H4 (cell line): ENCODE results near the gene PARL. TPM values are rescaled to one million over a fixed set of nuclear protein-coding genes. Genes with fewer than 3 reads are reported as not detected.
"Not testable (repeated sequence)": the region's sequence is repeated elsewhere in the genome, so short reads cannot be mapped to it uniquely, and the experiment has no call there.

Experiments used
- DNase-seq: peaks from one replicate; pipeline ENCODE4 v3.0.0-alpha.2; 2015; ENCODE audit warnings: low spot score
- total RNA-seq: library from RNA; depleted of rRNA; stranded (reverse); fragments of >200 nt; shearing (Covaris generic); gene quantifications from 2 replicates; pipeline ENCODE4 v1.2.3, GENCODE V29; 2014

The PARL gene
- total RNA-seq, 1 experiment from 2014 or later, result 88.7 TPM

DNA sequence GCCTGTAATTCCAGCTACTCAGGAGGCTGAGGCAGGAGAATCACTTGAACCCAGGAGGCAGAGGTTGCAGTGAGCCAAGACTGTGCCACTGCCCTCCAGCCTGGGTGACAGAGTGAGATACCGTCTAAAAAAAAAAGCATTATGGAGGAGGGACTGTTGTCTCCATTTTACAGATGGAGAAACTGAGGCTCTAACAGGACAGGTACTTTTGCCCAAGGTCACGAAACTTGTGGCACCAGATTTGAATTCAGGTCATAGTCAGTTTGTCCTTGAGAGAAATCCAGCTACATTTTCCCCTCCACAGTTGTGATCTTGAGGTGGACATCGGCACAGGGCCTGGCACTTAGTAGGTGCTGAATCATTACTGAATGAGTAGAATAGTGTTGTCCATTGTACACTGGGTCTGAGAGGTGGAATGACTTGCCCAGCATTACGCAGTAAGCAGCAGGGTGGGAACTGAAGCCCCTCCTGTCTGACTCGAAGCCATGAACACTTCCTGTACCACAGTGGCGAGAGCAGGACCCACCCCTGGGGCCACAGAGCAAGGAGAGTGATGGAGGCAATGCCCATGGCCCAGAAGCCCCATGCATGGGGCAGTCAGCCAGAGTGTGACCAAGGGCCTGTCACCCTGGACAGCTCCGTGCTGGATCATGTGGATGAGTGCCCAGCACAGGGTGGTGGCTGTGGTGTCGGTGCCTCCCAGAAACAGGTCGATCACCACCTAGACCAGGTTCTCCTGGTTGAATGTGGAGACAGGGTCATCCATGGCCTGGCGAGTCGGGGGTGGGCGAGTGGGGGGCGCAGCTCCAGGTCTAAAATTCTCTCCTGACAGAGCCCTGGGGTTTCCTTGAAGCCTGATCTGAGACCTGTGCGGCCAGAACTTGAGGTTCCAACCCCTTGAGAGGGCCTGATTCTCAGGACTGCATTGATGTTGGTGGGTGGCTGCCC is 20.4 kb upstream of the PARL start:
- no peak for DNase-seq

DNA sequence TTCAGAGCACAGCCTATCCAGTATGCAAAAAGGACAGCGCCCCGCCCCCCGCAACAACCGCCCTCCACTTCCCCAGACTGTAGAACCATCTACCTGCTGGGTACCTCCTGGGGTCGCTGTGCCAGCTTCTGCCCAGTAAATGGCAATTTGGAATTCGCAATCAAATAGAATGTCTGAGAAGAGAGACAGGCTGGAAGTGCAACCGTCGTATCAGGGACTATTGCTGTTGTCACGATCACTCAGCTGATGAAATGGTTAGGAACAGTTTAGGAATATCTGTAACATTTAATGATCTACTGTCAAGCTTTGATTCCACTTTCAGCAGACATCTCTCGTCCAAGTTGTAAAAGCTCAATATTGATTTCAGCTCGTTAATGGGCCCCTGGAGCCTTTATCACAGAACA is 13.3 kb upstream of the PARL start:
- no peak for DNase-seq

DNA sequence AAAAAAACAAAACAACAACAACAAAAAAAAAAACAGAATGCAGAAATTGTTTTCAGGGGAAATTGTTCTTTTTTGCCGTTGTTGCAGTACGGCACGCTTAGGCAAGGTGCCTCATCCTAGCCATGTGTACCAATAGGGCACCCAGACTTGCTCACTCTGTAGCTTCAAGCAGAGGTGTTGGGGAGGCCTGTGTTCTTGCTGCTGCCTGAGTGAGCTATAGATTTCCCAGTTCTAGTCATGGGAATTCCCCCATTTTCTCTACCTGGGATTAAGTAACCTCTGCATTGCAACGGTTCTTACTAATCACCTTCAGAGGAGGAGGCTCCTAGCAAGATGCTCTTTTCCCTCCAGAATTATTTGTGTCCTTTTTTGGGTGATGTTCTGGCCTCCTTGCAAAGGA is 12.9 kb upstream of the PARL start:
- DNase-seq, result no peak

DNA sequence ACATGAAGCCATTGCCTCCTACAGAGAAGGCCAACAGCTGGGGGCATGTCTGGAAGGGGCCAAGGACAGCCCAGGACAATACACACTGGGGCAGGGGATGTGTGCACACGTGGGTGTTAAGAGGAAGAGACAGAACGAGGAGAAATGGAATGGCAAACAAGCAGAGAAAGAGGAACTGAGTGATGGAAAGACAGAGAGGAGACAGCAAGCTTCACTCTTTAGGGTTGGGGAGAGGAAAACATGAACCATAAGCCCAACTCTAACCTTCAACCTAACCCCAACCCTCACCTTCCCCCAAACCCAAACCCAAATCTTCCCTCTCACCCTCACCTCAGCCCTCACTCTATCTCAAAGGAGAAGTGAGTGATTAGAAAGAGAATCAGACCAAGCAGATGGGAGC is 11.9 kb upstream of the PARL start:
- DNase-seq, result no peak

DNA sequence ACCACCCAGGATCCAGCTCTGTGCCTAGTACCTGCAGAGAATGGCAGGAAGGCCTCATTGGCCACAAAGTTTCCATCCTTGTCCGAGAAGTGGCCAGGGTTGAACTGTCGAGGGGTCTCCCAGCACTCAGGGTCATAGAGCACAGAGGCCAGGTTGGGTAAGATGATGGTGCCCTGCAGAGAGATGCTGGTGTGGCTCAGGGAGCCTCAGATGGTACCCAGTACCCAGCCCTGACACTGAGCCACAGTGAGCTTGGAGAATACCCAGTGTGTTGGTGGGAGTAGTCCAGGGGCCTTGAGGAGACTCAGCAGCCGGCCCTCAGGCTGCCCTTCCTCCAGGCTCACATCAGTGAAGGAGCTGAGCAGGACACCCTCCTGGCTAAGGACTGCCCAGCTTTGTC is 11.5 kb upstream of the PARL start:
- no peak for DNase-seq

DNA sequence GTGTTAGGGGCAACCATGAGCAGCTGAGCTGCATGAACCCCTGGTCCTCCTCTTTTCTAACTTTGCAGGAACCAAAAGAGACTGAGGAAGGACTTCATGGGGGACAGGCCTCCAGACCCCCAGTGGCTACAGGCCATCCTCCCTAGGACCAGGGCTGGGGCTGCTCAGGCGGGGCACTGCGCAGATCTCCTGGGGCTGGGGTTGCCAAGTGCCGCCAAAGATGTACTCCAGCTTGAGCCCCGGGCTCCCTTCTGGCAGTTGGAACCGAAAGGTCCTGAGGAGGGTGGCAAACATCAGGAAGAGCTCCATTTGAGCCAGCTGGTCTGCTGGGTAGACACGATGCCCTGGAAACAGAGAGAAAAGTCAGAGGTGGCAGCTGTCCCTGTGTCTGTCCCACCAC is 11.1 kb upstream of the PARL start:
- no peak for DNase-seq

DNA sequence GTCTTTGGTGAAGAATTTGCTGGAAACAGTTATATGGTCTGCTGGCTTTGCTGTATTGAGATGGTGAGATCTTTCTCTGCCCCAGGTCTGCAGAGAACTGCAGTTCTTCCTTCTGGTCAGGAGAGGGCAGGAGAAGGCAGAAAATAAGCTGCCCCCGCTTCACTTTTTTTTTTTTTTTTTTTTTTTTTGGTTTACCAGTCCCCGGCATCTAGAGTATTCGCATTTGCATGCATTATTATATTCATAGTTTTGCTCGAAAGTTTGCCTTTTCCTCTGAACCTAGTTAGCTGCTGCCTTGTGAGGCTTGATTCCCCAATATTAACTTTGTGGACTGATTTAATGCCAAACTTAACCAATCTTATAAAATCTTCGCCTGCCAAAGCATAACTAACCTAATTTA is 10.6 kb upstream of the PARL start:
- peak; percentile 59 for DNase-seq

DNA sequence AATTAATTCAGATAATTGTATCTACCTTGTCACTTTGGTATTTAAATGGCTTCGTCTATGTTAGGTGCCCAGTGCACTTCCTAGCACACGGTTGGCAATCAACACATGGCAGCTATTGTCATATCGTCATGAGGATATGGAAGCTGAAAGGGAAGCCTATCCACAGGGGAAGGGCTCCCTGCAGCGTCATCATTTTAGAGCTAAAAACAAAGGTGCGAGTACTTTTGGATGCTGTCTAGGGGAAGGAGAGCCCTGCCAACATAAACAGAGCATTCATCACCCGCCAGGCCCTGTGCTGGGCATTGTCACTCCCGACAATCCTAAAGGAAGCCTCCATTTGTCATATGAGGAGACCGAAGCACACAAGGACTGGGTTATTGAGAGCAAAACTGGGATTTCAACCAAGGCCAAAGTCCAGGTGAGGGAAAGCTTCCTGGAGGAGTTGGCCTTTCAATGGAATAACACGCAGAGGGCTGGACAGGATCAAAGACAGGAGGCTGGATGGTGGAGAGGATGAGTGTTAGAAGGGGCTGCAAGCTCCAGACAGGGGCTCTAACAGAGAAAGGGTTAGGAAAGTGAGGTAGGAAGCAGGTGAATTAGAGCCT is 8.0 kb upstream of the PARL start:
- DNase-seq, result no peak

DNA sequence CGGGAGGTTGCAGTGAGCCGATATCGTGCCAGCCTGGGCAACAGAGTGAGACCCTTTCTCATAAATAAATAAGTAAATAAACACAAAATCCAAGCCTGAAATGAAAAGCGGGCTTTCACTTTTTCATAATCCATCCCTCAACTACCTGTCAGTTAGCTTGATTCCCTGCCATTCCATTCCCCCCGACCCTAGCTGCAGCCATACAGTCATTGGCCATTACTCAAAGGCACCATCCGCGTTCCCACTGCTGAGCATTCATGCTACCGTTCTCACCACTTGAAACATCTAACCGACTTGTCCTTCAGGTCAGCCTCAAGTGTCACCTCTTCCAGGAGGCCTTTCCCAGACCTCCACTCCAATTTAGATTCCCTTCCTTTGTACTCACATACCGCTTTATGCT is 1.1 kb upstream of the PARL start:
- no peak for DNase-seq

DNA sequence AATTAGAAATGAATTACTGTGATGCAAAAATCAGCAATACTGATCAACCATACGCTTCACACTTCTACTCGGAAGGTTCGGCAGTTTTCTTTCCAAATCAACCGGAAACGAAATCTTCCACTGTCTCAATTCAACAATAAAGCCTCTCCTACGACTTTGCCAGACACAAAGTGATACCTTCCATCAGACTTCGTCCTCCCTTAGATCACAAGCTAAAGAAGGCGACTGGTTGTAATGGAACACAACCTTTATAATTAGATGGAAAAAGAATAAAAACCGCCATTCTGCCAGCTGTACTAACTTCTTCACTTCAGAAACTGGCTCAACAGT is 618 bp downstream of the PARL start:
- DNase-seq, result no peak

DNA sequence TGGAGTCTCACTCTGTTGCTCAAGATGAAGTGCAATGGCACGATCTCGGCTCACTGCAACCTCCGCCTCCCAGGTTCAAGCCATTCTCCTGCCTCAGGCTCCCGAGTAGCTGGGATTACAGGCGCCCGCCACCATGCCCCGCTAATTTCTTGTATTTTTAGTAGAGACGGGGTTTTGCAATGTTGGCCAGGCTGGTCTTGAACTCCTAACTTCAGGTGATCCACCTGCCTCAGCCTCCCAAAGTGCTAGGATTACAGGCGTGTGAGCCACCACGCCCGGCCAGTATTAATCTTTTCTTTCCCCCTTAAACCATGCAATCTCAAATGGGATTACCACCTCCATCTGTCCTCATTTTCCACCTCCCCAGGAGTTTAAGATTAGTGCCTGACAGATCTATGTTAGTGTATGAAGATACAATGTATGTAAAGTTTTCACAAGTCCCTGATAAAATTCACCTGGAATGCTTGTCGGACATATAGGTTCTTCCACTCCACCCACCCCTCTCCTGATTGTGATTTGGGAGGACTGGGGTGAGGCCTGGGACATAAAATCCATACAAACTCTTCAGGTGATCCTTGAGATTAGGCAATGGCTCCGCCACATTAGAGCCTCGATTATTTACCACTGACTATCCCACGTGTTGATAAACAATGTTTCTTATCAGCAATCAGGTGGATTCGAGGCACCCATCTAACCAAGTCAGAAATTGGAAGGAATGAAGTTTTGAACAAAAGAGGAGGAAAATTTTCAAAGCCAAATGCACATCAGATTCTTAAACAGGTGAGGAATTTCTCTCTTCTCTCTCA is 1.2 kb downstream of the PARL start:
- no peak for DNase-seq

DNA sequence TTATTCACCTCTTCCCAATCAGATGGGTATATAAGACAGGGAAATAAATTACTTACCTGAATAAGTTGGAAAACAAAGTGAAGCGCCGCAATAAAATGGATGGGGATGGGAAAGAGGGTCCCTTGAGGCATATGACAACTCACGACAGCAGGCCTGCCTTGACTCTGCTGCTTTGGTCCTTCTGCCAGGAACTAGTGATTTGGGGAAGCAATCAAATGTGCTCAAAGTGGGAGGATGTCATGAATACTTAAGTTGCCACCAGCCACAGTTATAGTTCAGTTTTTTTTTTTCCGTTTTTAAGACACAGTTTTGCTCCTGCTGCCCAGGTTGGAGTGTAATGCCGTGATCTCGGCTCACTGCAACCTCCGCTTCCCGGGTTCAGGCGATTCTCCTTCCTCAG is 4.6 kb downstream of the PARL start:
- no peak for DNase-seq

DNA sequence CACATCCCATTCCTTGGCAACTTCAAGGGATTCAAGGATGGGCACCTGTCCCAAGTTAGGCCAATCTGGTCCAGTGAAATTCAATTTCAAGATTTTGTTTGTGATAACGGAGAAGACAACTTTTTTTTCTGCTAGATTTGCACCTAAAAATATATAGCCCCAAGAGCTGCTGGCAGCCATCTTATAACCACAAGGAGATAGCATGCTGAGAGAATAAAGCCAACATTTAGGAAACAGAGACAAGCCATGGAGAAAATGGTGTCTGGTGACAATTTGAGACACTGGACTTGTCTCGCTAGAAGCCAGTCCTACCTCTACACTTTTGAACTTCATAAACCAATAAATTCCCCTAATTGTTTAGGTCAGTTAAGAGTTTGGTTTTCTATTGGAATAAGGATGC is 5.4 kb downstream of the PARL start:
- no peak for DNase-seq

DNA sequence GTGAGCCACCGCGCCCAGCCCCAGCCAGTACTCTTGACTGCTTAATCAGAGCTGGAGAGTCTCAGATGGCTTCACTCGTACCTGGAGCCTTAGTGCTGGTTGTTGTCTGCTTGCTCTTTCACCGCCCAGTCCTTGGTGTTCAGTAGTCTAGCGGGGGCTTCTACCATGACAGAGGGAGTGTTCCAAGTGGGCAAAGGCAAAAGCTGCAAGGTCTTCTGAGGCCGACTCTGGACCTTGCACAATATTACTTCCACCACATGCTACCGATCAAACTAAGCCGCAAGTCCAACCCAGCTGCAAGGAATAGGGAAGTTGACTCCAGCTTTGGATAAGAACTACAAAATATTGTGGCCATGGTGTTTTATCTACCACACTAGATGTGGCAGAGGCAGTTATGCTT is 6.6 kb downstream of the PARL start:
- no peak for DNase-seq

DNA sequence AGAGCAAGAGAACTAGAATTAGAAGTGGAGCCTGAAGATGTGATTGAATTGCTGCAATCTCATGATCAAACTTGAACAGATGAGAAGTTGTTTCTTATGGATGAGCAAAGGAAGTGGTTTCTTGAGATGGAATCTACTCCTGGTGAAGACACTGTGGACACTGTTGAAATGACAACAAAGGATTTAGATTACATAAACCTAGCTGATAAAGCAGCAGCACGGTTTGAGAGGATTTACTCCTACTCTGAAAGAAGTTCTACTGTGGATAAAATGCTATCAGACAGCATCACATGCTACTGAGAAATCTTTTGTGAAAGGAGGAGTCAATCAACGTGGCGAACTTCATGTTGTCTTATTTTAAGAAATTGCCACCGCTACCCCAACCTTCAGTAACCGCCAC is 7.5 kb downstream of the PARL start:
- DNase-seq, result not testable (repeated sequence)

DNA sequence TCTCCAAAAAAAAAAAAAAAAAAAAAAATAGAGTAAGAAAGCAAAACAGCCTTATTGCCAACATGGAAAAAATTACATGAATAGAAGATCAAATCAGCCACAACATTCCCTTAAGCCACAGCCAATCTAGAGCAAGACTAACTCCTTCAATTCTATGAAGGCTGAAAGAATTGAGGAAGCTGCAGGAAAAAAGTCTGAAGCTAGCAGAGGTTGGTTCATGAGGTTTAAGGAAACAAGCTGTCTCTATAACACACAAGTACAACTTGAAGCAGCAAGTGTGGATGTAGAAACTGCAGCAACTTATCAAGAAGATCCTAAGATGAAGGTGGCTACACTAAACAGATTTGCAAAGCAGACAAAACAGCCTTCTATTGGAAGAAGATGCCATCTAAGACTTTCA is 9.3 kb downstream of the PARL start:
- DNase-seq, result no peak

DNA sequence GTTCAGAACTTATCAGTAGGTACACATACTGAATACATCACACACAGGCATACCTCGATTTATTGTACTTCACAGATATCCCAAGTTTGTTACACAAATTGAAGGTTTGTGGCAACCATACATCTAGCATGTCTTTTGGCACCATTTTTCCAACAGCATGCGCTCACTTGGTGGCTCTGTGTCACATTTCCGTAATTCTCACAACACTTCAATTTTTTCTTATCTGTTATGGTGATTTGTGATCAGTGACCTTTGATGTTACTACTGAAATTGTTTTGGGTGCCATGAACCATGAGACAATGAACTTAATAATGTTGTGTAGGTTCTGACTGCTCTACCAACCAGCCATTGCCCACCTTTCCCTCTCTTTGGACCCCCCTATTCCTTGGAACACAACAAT is 10.8 kb downstream of the PARL start:
- no peak for DNase-seq

DNA sequence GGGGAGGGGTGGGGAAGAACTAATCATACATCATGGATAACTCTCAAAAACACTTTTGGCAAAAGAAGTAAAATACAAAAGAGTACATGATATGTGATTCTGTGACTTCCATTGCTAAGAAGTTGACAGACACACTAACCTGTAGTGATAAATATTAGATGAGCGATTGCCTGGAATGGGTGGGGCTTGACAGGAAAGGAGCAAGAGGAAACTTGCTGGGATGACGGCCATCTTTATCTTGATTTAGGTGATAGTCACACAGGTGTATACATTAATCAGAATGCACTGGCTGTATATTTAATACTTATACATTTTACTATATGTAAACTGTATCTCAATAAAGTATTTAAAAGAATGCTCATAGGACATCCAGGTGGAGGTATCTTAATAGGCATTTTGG is 13.1 kb downstream of the PARL start:
- no peak for DNase-seq

DNA sequence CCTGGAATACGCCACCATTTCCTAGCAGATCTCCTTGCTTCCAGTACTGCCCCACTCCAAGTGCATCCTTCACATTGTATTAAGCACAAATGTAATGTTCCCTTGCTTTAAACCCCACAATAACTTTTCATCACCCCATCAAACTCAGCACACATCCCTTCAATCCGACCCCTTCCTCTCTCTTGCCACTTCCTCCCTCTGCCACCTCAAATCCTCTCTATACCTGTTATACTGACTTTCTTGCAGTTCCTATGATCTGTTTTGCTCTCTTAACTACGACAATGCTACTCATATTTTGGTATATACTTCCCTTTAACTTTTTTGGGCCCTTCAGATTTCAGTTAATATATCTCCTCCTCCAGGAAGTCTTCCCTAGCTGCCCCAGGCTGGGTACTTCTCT is 14.1 kb downstream of the PARL start:
- DNase-seq, result no peak

DNA sequence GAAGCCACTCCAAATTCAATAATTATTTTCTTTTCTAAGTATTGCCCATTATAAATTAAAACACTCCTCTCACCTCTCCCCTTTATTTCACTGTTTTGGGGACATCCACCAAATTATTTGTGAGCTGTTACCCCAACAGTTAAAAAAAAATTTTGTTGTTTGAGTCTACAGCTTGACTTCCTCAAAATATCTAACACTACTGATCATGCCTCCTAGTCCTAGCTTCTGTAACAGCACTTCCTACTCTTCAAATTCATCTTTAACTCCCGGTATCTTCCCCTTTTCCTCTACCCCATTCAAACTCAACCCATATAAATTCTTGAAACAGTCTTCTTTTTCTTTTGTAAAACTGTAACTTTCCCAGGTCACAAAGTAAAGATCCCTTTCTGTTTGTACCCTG is 15.9 kb downstream of the PARL start:
- DNase-seq, result no peak

DNA sequence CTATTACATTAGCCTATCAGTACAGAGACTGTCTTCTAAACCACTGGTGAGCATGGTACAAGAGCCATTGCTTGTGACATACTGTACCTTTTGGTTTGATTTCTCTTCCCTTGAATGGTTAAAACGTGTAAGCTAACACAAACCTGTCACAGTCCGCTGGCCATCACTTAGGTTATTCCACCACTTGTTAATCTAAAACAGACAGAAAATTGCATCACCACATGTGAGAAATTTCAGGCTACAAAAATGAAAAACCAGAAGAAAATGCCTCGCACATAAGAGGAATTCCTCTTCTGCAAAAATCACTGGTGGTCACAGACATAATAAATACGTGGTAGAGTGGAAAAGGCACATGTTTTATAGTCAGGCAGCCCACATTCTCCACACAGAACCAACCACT is 22.1 kb downstream of the PARL start:
- DNase-seq, result no peak

DNA sequence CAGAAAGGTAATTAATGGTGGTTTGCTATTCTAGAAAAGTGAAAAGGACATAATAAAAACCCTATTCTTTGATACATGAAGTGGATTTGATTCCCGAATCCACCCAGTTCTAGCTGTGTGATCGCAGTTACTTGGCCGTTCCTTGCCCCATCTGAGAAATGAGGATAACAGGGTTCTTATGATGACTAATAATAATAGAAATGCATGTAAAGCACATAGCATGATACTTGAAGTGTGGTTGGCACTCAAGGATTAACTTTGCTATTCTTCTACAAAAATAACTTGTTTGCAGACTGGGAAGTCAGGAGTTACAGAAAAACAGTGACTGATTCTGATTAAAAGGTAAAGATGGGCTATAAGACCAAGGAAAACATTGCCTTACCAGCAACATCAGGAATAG is 26.8 kb downstream of the PARL start:
- DNase-seq, result no peak
